ENCODE results near the gene DUSP28.

DUSP28 gene

GRCh38 chr2:240588006-240588655 is 28.0 kb downstream of the DUSP28 start:
- no peak for DNase-seq

- DNase-seq: no peak
These were observed 28.5 kb downstream of the DUSP28 start for GRCh38 chr2:240588669-240589068.

GRCh38 chr2:240589375-240589774 is 29.2 kb downstream of the DUSP28 start:
- DNase-seq: no peak

DNA sequence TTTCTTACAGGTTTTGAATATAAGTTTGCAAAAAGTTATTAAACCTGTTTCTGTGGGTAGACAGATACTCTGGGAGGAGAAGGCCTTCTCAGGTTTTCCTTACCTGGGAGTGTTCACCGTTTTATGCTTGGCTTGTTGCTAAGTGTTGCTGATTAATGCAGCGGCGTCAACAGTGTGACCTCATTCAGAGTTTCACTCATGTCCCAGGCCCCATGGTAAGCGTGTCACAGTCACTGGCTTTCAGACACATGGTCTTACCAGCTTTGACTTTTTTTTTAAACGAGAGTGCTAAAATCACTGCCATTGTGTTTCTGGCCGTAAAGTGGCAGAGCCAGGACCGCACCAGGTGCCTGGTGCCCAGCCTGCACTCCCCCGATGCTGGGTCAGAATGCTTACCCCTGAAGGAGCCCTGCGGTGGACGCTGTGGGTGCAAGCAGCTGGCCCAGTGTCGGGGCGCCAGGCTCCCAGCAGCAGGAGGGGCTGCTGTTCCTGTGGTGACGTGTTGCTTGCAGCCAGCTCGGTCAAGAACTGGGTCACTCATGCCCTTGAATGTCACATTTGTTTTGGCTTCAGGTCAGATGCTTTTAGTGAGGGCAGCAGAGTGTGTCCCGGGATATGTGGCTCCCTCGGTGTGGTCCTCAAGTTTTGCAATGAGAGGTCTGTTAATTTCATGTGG is 29.8 kb downstream of the DUSP28 start:
- no peak for DNase-seq

DNA sequence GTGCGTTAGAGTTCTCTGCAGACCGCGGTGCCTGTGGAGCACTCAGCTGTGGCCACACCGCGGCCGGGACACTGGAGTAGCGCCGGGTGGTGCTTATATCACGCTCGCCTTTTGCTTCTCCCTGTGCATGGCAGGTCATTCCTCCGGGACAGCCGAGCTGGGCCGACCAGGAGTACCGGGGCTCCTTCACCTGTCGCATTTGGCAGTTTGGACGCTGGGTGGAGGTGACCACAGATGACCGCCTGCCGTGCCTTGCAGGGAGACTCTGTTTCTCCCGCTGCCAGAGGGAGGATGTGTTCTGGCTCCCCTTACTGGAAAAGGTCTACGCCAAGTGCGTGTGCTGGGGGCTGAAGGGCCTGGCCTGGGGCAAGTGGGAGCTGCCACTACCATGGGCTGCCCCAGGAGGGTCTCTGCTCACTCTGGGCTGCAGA is 30.5 kb downstream of the DUSP28 start:
- no peak for DNase-seq

GRCh38 chr2:240591226-240591625 is 31.1 kb downstream of the DUSP28 start:
- no peak for DNase-seq

DNA sequence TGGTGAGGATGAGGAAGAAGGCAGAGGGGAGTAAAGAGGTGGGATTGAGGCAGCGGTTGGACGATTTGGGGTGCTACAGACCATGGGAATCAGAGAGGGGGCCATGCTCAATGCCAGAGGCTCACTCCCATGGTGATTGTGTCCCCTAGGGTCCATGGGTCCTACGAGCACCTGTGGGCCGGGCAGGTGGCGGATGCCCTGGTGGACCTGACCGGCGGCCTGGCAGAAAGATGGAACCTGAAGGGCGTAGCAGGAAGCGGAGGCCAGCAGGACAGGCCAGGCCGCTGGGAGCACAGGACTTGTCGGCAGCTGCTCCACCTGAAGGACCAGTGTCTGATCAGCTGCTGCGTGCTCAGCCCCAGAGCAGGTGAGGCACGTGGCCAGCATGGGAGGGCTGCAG is 31.6 kb downstream of the DUSP28 start:
- no peak for DNase-seq

- no peak for DNase-seq
These were observed 33.0 kb downstream of the DUSP28 start for GRCh38 chr2:240593026-240593702.

- no peak for DNase-seq
These were observed 33.7 kb downstream of the DUSP28 start for GRCh38 chr2:240593703-240594451.

DNA sequence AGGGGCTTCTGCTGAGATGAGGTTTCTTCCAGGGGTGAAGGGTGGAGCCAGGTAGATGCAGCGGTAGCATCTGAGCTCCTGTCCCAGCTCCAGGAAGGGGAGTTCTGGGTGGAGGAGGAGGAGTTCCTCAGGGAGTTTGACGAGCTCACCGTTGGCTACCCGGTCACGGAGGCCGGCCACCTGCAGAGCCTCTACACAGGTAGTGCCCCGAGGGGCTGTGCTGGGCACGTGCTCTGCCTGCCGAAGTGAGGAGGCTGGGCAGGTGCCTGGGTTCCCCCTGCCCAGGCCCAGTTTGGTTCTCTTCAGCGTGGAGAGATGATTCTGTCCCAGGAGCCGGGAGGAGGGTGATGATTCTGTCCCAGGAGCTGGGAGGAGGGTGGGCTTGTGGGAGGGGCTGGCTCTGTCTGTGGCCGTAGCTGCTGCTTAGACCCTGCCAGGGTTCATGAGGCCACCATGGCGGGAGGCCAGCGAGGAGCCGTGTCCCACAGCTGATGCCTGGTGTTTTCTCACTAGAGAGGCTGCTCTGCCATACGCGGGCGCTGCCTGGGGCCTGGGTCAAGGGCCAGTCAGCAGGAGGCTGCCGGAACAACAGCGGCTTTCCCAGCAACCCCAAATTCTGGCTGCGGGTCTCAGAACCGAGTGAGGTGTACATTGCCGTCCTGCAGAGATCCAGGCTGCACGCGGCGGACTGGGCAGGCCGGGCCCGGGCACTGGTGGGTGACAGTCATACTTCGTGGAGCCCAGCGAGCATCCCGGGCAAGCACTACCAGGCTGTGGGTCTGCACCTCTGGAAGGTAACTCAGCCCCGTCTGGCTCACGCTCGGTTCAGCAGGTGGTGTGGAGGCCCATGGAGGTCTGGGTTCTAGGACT is 34.6 kb downstream of the DUSP28 start:
- no peak for DNase-seq

- peak; percentile 11 for DNase-seq
These were observed 35.4 kb downstream of the DUSP28 start for GRCh38 chr2:240595381-240596079.

- DNase-seq: no peak
These were observed 35.9 kb downstream of the DUSP28 start for GRCh38 chr2:240596080-240596460.

DNA sequence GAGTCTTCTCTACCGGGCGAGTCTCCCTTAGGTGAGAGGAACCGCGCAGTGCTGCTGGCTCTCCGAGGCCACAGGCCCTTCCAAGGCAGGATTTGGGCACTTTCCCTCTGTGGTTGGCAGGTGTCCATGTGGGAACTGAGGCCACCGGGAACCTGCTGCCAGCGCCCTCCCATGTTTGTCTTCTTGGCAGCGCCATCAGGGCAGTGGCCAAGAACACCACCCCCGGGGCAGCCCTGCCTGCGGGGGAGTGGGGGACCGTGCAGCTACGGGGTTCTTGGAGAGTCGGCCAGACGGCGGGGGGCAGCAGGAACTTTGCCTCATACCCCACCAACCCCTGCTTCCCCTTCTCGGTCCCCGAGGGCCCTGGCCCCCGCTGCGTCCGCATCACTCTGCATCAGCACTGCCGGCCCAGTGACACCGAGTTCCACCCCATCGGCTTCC is 36.4 kb downstream of the DUSP28 start:
- no peak for DNase-seq

- no peak for DNase-seq
These were observed 36.9 kb downstream of the DUSP28 start for GRCh38 chr2:240597054-240597418.

- DNase-seq: no peak
These were observed 37.4 kb downstream of the DUSP28 start for GRCh38 chr2:240597419-240598181.

GRCh38 chr2:240598311-240598911 is 38.3 kb downstream of the DUSP28 start:
- DNase-seq: no peak

DNA sequence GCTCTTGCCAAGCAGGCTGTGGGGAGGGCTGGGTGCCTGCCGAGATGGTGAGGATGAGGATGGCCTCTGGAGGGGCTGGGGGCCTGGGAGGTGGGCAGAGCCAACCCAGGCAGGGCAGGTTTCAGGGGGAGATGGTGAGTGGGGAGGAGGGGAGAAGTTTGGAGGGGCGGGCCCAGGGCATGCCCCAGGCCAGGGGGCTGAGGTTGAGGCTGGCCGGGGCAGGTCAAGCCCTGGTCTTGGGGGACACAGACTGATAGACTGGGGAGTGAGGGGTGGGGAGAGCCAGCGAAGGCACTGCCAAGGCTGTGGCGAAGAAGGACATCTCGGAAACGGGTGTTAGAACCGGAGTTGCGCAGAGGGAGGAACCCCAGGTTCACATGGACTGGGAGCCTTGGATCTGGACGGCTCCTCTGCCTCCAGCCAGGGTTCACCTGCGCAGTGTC is 39.0 kb downstream of the DUSP28 start:
- no peak for DNase-seq

GRCh38 chr2:240600451-240600961 is 40.3 kb downstream of the DUSP28 start:
- no peak for DNase-seq

- DNase-seq: no peak
These were observed 41.1 kb downstream of the DUSP28 start for GRCh38 chr2:240601061-240601830.

GRCh38 chr2:240601831-240602160 is 41.6 kb downstream of the DUSP28 start:
- DNase-seq: no peak

Data from activated naive CD4-positive, alpha-beta T cell treated with Interleukin-2 at 50 U/mL for 16 hours (primary cell).